Glutamatergic neuron (in vitro differentiated cells): ENCODE measurements around the gene MR1. TPM values are rescaled to one million over a fixed set of nuclear protein-coding genes. Genes with fewer than 3 reads are reported as not detected.

Experiments used
- DNase-seq: peaks from one replicate; pipeline ENCODE4 v3.0.0; 2022
- H3K27ac Mint-ChIP-seq: one replicate; pipeline ENCODE4 v1.8.0; 2020; ENCODE audit warnings: mild to moderate bottlenecking, mixed read lengths, inconsistent platforms; ENCODE audit not compliant: unreplicated experiment
- H3K27me3 Mint-ChIP-seq: one replicate; pipeline ENCODE4 v1.8.0; 2020; ENCODE audit warnings: mild to moderate bottlenecking, moderate library complexity, mixed read lengths, inconsistent platforms; ENCODE audit not compliant: unreplicated experiment
- H3K36me3 Mint-ChIP-seq: one replicate; pipeline ENCODE4 v1.8.0; 2020; ENCODE audit warnings: mild to moderate bottlenecking, mixed read lengths, inconsistent platforms; ENCODE audit not compliant: unreplicated experiment
- H3K4me1 Mint-ChIP-seq: one replicate; pipeline ENCODE4 v1.8.0; 2020; ENCODE audit warnings: mild to moderate bottlenecking, low read depth, mixed read lengths, inconsistent platforms; ENCODE audit not compliant: unreplicated experiment
- H3K4me3 Mint-ChIP-seq: one replicate; pipeline ENCODE4 v1.8.0; 2020; ENCODE audit warnings: mild to moderate bottlenecking, mixed read lengths, inconsistent platforms; ENCODE audit not compliant: unreplicated experiment
- H3K9me3 Mint-ChIP-seq: one replicate; pipeline ENCODE4 v1.8.0; 2020; ENCODE audit warnings: mild to moderate bottlenecking, moderate library complexity, mixed read lengths, inconsistent platforms; ENCODE audit not compliant: unreplicated experiment
- long read RNA-seq: library from polyadenylated mRNA; unstranded; transcript quantifications from one replicate; pipeline ENCODE4 v2.0.0, GENCODE V29; 2020; ENCODE audit not compliant: unreplicated experiment
- total RNA-seq: library from RNA; stranded (reverse); fragmentation: NEBNext Ultra II Directional; extraction: Animal tissue kit (Norgen Biotek cat#: 25700); gene quantifications from one replicate; pipeline ENCODE4 v1.2.1, GENCODE V29; 2021; ENCODE audit not compliant: unreplicated experiment
- TF ChIP-seq, protein P1 (sequence below): fragments of 200-600 bp; sonication (generic); IDR thresholded peaks from one replicate; pipeline ENCODE4 v1.5.0; 2021; ENCODE audit not compliant: partially characterized antibody, unreplicated experiment

MR1 gene
- not detected for total RNA-seq
- long read RNA-seq: 0 reads

DNA sequence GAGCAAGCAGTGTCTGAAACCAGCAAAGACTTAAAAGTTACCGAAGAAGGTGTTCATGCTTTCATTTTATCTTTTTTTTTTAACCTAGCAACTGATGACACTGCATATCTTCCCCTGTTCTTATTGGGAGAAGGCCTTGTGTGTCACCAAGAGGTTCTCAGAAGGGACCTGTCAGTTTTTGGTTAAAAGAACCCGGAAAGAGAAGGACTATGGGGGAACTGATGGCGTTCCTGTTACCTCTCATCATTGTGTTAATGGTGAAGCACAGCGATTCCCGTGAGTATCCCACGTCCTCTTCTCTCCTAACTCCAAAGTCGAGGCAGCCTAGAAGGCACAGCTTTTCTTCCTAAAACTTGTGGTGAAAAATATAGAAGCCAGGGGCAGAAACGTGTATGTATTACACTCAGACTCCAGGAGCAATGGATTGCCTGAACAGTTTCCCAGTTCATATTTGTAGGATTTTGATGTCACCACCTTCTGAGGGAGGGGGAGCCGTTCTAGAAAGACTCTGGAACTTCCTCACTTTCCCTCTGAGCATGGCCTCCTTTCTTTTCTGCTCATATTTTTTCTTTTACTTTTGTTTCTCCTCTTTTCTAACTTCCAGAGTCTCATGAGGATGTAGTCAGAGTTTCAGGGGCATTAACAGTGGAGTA is at the start of gene MR1:
TSS of gene MR1 (plus strand) at position 185 of the 653 bp plus-strand sequence. CDS start at position 210, 25 bp downstream.
- Mint-ChIP-seq H3K36me3 (no peaks in the 10 kb centered on the region), H3K9me3 (no peaks in the 10 kb centered on the region), H3K4me1 (no peaks in the 10 kb centered on the region), H3K4me3 (no peak within 1 kb of the TSS), H3K27ac (no peak within 1 kb of the TSS), H3K27me3 (peaks cover 4% of the 10 kb centered on the region)
- TF ChIP-seq, protein P1, sequence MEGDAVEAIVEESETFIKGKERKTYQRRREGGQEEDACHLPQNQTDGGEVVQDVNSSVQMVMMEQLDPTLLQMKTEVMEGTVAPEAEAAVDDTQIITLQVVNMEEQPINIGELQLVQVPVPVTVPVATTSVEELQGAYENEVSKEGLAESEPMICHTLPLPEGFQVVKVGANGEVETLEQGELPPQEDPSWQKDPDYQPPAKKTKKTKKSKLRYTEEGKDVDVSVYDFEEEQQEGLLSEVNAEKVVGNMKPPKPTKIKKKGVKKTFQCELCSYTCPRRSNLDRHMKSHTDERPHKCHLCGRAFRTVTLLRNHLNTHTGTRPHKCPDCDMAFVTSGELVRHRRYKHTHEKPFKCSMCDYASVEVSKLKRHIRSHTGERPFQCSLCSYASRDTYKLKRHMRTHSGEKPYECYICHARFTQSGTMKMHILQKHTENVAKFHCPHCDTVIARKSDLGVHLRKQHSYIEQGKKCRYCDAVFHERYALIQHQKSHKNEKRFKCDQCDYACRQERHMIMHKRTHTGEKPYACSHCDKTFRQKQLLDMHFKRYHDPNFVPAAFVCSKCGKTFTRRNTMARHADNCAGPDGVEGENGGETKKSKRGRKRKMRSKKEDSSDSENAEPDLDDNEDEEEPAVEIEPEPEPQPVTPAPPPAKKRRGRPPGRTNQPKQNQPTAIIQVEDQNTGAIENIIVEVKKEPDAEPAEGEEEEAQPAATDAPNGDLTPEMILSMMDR: no peak
- no peak for DNase-seq

DNA sequence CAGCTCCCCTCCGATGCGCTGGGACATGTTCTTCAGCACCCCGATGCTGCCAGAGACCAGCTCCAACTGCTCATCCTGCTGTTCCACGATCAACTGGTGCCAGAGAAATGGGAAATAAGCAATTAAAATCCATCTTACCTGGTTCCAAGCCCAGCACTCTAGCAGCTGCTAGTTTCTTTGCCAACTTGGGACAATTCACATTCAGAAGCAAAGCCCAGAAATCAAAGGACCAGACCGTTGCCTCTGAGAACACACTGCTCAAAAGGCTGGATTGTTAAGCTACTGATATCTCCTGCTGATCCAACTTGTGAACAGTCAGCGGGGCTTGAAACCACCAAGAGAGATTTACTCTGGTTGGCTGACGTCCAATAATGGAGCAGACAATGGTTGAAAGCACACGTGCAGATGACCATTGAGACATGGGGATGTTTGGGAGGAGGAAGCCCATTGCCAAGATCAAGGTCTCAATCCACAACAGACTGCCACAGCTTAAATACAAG is 45.5 kb upstream of the MR1 start:
- Mint-ChIP-seq H3K4me3 (no peak overlapping the region), H3K27me3 (peaks cover 3% of the 10 kb centered on the region), H3K27ac (no peak overlapping the region), H3K9me3 (peaks cover 4% of the 10 kb centered on the region), H3K4me1 (no peaks in the 10 kb centered on the region), H3K36me3 (peaks cover 8% of the 10 kb centered on the region)
- TF ChIP-seq, protein P1: no peak
- no peak for DNase-seq

DNA sequence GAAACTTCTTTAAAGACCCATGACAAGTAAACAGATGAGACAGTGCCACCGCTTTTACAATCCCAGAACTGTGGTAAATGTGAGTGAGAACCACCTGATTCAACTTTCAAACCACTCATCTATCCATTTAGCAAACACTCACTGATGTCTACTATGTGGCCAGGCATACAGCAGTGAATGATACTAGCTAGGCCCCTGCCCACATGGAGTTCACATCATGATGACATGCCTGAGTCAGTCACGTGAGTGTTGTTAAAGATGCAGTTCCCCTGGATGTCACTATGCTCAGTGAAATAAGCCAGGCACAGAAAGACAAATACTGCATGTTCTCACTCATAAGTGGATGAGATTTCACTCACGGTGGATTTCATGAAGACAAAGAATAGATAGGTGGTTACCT is 39.5 kb upstream of the MR1 start:
- DNase-seq: no peak
- TF ChIP-seq, protein P1: no peak
- H3K4me1 Mint-ChIP-seq: no peaks in the 10 kb centered on the region
- no peak overlapping the region for H3K4me3 Mint-ChIP-seq
- H3K27me3 Mint-ChIP-seq: peaks cover 1% of the 10 kb centered on the region
- no peaks in the 10 kb centered on the region for H3K9me3 Mint-ChIP-seq
- H3K27ac Mint-ChIP-seq: peak overlapping the region; percentile 14
- no peaks in the 10 kb centered on the region for H3K36me3 Mint-ChIP-seq

GRCh38 chr1:180997843-180998504 is 35.8 kb upstream of the MR1 start:
- peaks cover 3% of the 10 kb centered on the region for H3K9me3 Mint-ChIP-seq
- H3K36me3 Mint-ChIP-seq: peaks cover 4% of the 10 kb centered on the region
- DNase-seq: no peak
- peaks cover 1% of the 10 kb centered on the region for H3K27me3 Mint-ChIP-seq
- H3K4me1 Mint-ChIP-seq: no peaks in the 10 kb centered on the region
- no peak overlapping the region for H3K4me3 Mint-ChIP-seq
- TF ChIP-seq, protein P1: no peak
- no peak overlapping the region for H3K27ac Mint-ChIP-seq
